ENCODE results near the gene GALNT17.

The GALNT17 gene

DNA sequence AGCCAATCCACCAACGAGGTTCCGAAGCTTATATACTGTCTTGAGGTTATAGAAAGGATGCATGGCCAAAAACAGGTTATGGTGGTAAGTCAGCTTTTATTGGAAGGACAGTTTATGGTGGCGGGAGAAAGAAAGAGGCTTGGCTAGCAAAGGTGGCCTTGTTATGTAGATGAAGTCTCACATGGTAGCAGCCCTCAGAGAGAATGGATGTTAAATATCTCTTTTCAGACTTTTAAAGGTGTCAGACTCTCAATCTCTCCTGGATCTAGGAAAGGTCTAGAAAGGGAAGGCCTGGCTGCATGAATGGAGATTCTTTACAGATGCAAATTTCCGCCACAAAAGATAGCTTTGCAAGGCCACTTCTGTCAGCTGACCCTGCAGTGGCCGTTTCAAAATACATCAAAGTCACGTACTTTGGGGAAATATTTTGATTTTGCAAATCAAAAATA is 333.8 kb downstream of the GALNT17 start:
- CTCF ChIA-PET: interaction anchor here (0.7 kb wide), 1 partner anchor 612 kb away, joined by 3 read pairs; no protein-coding TSS in a partner anchor
- no peak overlapping the region for H3K27ac ChIP-seq (ENCODE audit: extremely low read depth, low read depth, low read length)
- TF ChIP-seq RBAK (tag by site-specific recombination; IDR thresholded peaks at IDR 0.05): no peak
- no peak for TF ChIP-seq ZIC2 (tag by site-specific recombination; IDR thresholded peaks at IDR 0.05)
- TF ChIP-seq ZNF184 (tag by site-specific recombination; IDR thresholded peaks at IDR 0.05): no peak
- TF ChIP-seq ZNF624 (tag by site-specific recombination; IDR thresholded peaks at IDR 0.05): no peak
- TF ChIP-seq ZNF214 (tag by site-specific recombination; IDR thresholded peaks at IDR 0.05; ENCODE audit: borderline replicate concordance): no peak
- TF ChIP-seq, protein P1, sequence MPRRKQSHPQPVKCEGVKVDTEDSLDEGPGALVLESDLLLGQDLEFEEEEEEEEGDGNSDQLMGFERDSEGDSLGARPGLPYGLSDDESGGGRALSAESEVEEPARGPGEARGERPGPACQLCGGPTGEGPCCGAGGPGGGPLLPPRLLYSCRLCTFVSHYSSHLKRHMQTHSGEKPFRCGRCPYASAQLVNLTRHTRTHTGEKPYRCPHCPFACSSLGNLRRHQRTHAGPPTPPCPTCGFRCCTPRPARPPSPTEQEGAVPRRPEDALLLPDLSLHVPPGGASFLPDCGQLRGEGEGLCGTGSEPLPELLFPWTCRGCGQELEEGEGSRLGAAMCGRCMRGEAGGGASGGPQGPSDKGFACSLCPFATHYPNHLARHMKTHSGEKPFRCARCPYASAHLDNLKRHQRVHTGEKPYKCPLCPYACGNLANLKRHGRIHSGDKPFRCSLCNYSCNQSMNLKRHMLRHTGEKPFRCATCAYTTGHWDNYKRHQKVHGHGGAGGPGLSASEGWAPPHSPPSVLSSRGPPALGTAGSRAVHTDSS (tag by site-specific recombination; IDR thresholded peaks at IDR 0.05): no peak

DNA sequence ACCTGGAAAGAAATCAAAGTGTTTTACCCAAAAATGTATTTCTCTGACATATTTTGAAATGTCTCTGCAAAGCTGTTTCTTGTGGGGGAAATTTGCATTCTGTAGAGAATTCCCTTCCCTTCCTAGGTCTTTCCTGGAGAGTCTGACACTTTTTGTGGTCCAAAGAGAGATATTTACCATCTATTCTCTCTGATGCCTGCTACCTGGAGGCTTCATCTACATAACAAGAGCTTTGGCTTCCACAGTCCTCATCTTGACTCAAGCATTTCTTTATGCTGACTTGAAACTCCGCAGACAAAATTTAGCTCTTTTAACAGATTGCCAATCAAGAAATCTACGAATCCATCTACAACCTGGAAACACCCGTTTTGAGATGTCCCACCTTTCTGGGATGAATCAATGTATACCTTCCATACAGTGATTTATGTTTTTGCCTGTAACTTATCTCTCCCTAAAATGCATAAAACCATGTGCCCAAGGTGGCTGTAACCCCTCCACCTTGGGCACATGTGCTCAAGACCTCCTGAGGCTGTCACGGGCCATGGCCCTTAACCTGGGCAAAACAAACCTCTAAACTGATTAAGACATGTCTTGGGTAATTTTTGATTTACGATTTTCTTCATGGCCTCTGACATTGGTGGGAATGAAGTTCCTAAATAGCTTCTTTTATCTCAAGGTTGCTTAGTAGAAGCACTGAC is 334.7 kb downstream of the GALNT17 start:
- H3K9me3 ChIP-seq (ENCODE audit: control insufficient read depth, insufficient read depth, low read depth, low read length): no peaks in the 10 kb centered on the region
- H3K27ac ChIP-seq (ENCODE audit: extremely low read depth, low read depth, low read length): no peak overlapping the region
- CTCF ChIA-PET: no interaction called here
- no peaks in the 10 kb centered on the region for H3K4me1 ChIP-seq (ENCODE audit: control insufficient read depth, insufficient read depth, low read length)
- POLR2A ChIA-PET: no interaction called here
- H3K36me3 ChIP-seq (ENCODE audit: control insufficient read depth in 2 of 2, insufficient read depth in 1 of 2, low read length in 2 of 2): no peaks in the 10 kb centered on the region
- no peak overlapping the region for H3K4me3 ChIP-seq (ENCODE audit: low read depth, low read length)
- TF ChIP-seq ZNF610 (tag by site-specific recombination; IDR thresholded peaks at IDR 0.05; ENCODE audit: borderline replicate concordance) (no peak), ZFP69B (tag by site-specific recombination; IDR thresholded peaks at IDR 0.05) (no peak), ZNF558 (tag by site-specific recombination; IDR thresholded peaks at IDR 0.05) (no peak), ZNF24 (tag by site-specific recombination; IDR thresholded peaks at IDR 0.05) (no peak), GLIS1 (tag by site-specific recombination; IDR thresholded peaks at IDR 0.05) (no peak)
- TF ChIP-seq, protein P2, sequence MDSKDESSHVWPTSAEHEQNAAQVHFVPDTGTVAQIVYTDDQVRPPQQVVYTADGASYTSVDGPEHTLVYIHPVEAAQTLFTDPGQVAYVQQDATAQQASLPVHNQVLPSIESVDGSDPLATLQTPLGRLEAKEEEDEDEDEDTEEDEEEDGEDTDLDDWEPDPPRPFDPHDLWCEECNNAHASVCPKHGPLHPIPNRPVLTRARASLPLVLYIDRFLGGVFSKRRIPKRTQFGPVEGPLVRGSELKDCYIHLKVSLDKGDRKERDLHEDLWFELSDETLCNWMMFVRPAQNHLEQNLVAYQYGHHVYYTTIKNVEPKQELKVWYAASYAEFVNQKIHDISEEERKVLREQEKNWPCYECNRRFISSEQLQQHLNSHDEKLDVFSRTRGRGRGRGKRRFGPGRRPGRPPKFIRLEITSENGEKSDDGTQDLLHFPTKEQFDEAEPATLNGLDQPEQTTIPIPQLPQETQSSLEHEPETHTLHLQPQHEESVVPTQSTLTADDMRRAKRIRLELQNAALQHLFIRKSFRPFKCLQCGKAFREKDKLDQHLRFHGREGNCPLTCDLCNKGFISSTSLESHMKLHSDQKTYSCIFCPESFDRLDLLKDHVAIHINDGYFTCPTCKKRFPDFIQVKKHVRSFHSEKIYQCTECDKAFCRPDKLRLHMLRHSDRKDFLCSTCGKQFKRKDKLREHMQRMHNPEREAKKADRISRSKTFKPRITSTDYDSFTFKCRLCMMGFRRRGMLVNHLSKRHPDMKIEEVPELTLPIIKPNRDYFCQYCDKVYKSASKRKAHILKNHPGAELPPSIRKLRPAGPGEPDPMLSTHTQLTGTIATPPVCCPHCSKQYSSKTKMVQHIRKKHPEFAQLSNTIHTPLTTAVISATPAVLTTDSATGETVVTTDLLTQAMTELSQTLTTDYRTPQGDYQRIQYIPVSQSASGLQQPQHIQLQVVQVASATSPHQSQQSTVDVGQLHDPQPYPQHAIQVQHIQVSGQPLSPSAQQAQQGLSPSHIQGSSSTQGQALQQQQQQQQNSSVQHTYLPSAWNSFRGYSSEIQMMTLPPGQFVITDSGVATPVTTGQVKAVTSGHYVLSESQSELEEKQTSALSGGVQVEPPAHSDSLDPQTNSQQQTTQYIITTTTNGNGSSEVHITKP (tag by site-specific recombination; IDR thresholded peaks at IDR 0.05): no peak
- TF ChIP-seq, protein P3, sequence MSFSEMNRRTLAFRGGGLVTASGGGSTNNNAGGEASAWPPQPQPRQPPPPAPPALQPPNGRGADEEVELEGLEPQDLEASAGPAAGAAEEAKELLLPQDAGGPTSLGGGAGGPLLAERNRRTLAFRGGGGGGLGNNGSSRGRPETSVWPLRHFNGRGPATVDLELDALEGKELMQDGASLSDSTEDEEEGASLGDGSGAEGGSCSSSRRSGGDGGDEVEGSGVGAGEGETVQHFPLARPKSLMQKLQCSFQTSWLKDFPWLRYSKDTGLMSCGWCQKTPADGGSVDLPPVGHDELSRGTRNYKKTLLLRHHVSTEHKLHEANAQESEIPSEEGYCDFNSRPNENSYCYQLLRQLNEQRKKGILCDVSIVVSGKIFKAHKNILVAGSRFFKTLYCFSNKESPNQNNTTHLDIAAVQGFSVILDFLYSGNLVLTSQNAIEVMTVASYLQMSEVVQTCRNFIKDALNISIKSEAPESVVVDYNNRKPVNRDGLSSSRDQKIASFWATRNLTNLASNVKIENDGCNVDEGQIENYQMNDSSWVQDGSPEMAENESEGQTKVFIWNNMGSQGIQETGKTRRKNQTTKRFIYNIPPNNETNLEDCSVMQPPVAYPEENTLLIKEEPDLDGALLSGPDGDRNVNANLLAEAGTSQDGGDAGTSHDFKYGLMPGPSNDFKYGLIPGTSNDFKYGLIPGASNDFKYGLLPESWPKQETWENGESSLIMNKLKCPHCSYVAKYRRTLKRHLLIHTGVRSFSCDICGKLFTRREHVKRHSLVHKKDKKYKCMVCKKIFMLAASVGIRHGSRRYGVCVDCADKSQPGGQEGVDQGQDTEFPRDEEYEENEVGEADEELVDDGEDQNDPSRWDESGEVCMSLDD (tag by site-specific recombination; IDR thresholded peaks at IDR 0.05): no peak
- TF ChIP-seq, protein P4, sequence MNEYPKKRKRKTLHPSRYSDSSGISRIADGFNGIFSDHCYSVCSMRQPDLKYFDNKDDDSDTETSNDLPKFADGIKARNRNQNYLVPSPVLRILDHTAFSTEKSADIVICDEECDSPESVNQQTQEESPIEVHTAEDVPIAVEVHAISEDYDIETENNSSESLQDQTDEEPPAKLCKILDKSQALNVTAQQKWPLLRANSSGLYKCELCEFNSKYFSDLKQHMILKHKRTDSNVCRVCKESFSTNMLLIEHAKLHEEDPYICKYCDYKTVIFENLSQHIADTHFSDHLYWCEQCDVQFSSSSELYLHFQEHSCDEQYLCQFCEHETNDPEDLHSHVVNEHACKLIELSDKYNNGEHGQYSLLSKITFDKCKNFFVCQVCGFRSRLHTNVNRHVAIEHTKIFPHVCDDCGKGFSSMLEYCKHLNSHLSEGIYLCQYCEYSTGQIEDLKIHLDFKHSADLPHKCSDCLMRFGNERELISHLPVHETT (tag by site-specific recombination; IDR thresholded peaks at IDR 0.05): no peak
- TF ChIP-seq, protein P5, sequence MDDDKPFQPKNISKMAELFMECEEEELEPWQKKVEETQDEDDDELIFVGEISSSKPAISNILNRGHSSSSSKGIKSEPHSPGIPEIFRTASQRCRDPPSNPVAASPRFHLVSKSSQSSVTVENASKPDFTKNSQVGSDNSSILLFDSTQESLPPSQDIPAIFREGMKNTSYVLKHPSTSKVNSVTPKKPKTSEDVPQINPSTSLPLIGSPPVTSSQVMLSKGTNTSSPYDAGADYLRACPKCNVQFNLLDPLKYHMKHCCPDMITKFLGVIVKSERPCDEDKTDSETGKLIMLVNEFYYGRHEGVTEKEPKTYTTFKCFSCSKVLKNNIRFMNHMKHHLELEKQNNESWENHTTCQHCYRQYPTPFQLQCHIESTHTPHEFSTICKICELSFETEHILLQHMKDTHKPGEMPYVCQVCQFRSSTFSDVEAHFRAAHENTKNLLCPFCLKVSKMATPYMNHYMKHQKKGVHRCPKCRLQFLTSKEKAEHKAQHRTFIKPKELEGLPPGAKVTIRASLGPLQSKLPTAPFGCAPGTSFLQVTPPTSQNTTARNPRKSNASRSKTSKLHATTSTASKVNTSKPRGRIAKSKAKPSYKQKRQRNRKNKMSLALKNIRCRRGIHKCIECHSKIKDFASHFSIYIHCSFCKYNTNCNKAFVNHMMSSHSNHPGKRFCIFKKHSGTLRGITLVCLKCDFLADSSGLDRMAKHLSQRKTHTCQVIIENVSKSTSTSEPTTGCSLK (tag by site-specific recombination; IDR thresholded peaks at IDR 0.05): no peak
- TF ChIP-seq, protein P6, sequence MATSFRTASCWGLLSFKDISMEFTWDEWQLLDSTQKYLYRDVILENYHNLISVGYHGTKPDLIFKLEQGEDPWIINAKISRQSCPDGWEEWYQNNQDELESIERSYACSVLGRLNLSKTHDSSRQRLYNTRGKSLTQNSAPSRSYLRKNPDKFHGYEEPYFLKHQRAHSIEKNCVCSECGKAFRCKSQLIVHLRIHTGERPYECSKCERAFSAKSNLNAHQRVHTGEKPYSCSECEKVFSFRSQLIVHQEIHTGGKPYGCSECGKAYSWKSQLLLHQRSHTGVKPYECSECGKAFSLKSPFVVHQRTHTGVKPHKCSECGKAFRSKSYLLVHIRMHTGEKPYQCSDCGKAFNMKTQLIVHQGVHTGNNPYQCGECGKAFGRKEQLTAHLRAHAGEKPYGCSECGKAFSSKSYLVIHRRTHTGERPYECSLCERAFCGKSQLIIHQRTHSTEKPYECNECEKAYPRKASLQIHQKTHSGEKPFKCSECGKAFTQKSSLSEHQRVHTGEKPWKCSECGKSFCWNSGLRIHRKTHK (tag by site-specific recombination; IDR thresholded peaks at IDR 0.05): no peak

More for the DNA sequence above, 333.8 kb downstream of the GALNT17 start:
- no peak overlapping the region for H3K4me3 ChIP-seq (ENCODE audit: low read depth, low read length)
- POLR2A ChIA-PET: no interaction called here
- H3K4me1 ChIP-seq (ENCODE audit: control insufficient read depth, insufficient read depth, low read length): no peaks in the 10 kb centered on the region
- no peaks in the 10 kb centered on the region for H3K36me3 ChIP-seq (ENCODE audit: control insufficient read depth in 2 of 2, insufficient read depth in 1 of 2, low read length in 2 of 2)
- no peaks in the 10 kb centered on the region for H3K9me3 ChIP-seq (ENCODE audit: control insufficient read depth, insufficient read depth, low read depth, low read length)

All from HEK293 (cell line).